Eye (tissue), 1 donor: ENCODE results near the gene CTIF.

Experiments
- DNase-seq: peaks from one replicate; pipeline ENCODE4 v3.0.0-alpha.2; 2015

CTIF gene

DNA sequence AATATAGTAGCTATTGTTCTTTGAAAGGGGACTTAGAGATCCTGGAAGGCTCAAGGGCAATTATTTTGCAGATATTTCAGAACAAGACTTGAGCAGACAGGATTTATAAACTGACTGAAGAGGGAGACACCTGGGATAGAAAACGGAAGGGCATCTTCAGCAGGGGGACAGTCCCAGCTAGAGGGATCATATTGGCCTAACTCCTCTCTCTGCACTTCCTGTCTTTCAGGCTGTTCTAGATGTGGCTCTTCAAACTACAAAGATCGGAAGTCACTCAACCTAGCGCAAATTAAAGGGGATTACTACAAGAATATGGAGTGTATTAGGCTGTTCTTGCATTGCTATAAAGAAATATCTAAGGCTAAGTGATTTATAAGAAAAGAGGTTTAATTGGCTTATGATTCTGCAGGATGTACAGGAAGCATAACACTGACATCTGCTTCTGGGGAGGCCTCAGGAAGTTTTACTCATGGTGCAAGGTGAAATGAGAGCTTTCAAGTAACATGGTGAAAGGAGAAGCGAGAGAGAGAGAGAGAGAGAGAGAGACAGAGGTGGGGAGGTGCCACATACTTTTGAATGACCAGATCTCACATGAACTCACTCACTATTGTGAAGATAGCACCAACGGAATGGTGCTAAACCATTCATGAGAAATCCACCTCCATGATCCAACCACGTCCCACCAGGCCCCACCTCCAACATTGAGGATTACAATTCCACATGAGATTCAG, 5.3 kb upstream of the CTIF start:
- no peak for DNase-seq

DNA sequence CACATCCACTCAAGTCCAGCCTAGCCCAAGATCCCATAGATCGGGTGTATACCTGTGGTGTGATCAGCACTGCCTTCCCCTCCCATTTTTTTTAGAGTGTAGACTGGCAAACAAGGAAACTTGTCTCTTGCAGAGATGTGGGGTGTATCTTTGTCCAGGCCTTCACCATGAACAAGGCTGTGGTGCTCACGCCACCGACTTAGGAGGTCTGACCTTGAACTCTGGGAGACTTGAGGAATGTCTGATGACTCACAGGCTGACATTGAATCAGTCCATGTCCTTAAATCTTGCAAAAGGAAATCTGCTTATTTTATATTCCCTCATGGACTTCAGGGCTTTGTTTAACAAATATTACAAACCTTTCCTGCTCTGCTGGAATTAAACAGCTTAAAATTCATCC, 4.5 kb upstream of the CTIF start:
- DNase-seq = no peak

DNA sequence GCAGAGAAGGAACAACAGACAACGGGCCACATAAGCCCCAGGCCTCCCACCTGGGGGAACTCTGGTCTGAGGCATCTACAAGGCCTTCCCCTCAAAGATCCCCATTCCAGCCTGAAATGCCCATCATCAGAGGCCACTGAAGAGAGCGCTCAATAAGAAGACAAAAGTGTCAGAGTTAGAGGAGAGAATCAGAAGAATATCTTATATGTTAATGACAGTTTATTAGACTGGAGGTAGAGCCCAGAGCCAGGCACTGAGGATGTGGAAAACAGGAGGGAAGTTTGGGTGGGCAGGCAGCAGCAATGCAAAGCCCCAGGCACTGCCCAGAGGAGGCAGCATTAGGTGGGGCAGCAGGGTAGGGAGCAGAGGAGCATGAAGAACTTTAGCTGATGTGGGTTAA, 2.9 kb upstream of the CTIF start:
- no peak for DNase-seq

DNA sequence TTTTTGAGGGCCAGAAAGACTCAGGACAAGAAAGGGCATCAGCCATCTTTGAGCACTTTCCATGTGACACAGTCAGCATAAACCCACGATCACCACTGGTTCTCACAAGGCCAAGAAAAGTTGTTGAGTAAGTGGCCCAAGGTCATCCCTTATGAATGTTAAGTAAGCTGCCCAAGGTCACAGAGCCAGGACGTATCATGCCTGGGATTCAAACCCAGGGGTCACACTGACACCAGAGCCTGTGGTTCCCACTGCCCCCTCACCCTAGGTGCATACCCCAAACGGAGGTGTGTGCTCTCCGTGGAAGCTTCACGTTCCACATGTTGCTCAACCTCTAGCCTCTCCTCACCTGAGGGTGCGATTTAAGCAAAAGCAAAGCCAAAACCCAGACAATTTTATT, 2.3 kb upstream of the CTIF start:
- no peak for DNase-seq

DNA sequence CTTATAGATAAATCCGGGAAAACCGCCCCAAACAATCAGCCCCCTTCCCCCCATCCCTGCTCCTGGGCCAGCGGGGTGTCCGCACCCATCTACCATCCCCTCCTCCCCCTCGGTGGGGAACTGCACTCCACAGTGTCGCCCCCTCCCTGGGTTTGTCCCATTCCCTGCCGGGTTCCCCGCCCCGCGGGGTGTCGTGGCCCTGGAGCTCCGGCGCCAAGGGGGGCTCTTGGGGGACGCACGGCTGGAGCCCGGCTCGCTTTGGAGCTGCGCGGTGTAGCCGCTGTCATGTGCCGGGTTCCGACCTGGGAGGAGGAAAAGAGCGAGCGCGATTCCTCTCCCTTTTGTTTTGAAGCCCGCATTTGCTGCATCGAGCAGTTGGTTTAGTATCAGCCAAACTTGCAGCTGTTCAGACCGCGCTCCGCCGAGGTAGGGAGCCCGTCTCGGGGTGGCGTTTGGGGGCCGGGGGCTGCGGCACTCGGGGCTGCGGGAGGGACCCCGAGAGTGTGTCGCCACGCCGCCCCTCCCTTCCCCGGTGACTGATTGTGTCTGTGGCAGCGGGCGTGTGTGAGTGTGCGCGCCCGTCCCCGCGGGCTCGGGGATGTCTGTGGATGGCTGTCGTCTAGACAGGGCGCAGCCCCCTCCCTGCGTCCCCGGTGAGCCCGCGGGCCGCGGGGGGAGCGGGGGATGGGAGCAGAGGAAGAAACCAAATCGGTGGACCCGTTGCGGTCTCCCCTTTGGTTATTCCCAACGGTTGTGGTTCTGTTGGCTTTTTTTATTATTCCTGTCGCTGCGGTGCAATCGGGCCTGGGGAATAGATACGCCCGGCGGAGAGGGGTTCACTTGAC, 797 bp downstream of the CTIF start:
- peak; percentile 88 for DNase-seq

DNA sequence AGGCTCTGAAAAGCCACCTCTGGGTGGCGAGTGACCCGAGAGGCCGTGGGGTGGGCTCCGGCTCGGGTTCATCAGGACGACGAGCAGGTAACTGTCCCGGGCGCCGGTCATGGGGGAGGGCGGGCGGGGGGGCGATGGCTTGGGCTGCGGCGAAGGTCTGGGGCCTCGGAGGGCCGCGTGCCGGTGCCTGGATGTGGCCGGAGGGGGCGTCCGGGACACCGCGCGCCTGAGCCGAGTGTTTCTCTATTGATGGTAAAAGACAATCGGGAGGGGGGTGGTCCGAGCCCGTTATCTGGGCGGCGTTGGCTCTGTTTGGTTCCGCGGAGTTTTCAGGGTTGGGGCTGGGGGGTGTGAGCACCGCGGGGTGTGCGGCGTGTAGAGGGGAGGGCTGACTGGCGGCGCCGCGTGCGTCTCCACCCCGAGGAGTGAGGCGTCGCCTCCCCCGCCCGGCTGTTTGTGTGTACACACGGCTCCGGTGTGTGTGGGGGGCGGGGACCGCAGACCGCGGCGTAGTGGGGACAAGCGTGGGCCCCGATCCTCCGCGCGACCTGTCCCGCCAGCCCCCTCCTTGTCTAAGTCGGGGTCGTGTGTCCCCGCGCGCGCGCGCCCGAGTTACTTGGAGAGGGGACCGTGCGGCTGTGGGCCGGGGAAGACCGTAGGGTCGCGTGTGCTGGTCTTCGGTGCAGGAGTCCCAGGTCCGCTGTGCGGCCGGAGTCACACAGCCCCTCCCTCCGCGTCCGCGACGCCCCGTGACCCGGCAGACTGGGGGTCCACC, 1.6 kb downstream of the CTIF start:
- DNase-seq = peak; percentile 84

DNA sequence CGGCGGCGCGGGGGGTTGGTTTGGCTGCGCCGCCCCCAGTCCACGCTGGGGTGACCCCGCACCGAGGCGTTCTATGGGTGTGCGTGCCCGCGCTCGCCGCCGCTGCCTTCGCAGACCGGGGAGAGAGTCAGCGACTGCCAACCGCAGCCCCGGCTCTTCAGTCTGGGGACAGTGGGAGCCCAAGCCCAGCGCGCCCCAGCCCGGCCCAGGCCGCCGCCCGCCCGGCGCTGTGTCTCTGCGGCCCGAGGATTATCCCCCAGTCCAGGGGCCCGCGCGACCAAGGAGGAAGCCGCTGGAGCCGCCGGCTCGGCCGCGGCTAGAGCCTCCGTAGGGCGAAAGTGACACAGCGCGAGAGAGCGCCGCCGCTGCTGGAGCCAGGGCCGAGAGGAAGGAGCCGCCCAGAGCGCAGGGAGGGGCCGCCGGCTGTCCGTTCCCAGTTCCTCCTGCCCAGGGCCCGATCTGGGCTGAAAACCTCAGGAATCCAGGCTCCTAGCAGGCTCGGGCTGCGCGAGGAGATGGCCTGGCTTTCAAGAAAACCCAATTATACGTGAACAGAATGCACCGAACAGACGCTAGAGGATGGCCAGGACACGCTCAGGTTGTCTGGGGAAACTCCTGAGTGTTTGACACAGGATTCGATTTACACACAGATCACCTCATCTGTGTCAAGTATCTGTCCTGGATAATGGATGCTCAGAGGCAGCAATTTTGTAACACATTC, 2.4 kb downstream of the CTIF start:
- DNase-seq = peak; percentile 88

DNA sequence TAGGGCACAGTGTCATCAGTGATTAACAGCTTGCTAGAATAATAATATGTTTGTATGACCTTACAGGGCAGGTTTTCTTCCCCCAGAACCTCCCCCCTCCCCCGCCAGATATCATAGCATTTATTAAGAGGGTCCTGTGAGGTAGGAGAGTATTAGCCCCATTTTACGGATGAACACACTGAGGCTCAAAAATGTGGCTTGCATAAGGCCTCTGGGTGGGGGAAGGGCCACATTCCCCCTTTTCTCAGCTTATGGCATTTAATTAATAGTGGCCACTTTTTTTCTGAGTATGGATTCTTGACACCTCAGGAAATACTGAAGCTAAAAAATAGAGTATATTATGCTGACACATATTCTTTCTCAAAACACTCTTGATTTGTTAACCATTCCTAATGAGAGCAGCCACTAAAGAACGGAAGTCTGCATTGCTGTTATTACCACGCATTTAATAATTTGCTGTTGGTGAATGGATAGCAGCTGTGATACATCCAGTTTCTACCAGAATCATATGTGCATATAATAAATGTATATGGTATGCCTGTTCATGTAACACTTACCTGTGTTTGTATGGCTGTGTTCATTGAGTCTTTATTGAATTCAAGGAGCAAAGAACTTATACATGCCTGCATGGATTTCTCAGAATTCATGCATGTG, 3.0 kb downstream of the CTIF start:
- DNase-seq = no peak

DNA sequence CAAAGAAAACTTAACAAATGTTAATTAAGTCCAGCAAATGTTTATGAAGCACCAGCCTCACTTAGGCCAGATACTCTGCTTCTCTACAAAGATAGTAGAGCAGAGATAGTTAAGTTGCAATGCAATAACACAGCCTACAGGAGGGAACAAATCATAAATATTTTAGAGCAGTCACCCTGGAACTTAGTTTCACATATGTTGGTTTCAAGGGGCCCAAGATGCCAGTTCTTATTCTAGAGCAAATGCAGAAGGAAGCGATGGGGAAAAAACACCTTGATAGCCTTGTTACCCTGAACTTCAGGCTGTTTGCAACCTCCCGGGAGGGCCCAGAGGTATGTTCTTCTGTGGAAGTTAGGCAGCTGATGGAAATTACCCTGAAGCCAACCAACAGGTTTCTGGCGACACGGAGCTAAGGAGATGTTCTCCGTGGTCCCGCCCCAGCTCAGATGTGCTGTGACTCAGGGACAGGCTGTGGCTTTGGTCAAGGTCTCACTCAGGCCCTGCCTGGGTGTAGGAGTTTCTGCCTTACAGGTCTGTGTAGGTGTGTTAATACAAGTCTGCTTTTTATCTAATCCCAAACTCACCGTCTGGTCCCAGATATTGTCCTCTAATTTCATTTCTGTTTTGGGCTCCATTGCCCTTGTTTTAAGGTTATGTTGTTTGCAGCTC, 3.8 kb downstream of the CTIF start:
- DNase-seq = no peak

DNA sequence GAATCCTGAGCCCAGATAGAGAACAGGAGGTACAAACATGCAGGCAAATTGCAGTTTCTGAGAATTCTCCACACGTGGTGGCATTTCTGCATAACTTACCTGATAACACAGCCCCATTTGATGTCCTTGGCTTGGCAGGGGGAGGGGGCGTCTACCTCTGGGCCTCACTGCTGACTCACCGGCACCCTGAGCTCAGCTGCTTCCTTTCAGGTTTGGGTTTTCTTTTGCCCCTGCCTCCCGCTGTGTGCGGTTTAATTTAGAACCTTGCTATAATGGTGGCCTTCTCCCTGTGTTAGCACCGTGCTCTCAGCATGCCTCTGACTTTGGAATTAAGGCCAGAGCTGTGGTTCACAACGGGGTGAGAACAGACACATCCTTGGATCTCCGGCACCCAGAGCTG, 4.4 kb downstream of the CTIF start:
- no peak for DNase-seq

DNA sequence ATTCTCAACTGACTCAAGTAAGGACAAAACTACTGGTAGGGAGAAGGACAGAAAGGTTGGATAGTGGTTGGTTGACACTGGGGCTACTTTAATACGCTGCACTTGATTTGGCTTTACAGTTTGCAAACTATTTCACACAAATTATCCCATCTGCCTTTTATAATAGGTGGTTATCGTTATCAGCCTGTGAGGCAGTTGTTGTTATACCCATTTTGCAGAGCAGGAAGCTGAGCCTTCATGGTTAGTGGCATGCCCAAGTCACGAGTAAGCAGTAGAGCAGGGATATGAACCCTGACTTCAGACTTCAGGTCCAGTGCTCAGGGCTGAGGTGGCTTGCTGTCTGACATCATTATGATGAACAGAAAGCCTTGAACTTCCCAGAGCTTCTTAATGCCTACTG, 5.3 kb downstream of the CTIF start:
- DNase-seq = no peak

DNA sequence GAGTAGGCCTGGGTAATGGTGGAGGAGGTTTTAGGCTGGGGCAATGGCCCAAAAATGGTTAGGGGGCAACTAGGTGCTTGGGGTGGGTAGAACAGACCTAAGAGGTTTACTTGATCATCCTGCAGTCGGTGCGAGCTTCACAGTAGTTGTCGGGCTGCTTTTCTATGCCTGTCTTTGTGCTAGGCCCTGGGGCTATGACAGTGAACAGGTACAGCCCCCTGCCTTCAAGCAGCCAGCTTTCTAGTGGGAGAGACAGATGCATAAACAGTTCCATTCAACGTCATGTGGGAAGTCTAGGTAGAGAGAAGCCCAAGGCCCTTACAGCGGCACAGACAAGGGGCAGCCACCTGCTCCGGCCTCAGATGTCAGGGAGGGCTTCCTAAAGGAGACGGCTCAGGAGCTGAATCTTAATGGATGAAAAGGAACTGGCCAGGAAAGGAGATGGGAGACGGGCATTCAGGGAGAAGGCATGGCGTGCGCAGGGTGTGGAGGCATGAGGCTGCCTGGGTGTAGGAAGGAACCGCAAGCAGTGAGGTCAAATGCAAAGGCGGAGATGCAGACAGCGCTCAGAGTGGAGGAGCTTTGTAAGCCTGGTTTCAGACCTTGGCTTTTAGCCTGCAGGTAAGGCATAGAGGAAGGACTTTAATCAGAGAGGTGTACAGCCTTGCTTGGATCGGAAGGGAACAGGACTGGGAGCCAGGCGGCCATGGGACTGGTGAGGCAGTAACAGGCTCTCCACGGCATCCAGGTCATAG, 6.0 kb downstream of the CTIF start:
- no peak for DNase-seq

DNA sequence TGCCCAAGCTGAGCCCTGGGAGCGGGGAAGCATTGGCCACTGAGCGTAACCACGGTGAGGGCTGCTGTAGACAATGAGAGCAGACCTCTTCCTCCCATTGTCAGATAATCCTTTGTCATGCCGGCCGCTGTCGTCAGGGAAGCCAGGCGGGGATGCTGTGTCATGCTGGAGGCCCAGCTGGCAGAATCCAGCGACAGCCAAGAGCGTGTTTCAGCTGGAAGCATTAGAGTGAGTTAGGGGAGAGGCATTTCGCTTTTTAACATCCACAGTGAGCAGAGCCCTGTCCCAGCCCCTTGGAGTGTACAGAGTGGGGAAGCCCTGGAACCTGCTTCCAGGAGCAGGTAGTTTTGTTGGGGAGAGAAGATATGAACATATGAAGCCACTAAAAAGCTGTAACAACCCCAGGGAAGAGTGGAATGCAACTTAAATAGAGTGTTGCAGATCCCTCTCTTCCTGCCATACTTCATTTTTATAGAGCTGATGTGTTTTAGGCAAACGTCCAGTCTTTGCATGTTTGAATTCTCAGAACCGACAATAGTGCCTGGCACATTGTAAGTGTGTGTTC, 7.0 kb downstream of the CTIF start:
- peak; percentile 95 for DNase-seq

DNA sequence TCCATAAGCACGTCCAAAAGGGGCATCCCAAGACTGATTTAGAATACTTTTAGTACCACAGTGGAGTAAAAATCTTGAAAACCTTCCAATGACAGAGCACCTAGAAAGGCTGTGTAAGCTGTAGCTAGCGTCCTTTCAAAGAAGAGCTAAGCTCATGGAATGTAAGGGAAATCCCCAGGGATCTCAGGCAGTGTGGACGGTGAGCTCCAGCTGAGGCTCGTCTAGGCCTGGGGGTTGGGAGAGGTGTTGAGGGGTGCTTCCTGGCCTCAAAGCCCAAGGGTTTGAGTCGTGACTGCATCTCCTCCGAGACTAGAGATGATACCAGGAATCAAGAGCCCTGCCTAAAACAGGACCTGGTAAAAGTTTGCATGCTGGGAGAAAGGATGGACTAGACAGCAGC, 7.6 kb downstream of the CTIF start:
- DNase-seq = no peak

DNA sequence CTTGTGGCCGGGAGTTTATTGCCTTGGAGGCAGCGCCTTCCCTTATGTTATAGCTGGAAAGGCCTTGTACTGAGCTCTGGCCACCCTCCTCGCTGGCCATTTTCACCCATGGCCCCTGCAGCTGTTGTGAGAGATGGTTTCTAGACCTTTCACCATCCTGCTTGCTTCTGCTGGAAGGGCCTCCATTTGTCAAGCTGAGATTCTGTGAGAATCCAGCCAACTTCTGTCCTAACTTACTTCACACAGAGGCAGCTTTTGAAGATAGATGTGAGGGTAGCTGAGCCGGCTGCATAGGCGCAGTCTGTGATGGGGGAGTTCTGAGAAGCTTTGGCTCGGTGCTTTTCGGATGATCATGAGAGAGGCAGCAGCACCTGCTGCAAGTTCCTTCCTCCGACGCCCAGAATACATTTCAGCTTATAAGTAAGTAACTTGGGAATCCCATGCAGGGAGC, 8.7 kb downstream of the CTIF start:
- DNase-seq = no peak

DNA sequence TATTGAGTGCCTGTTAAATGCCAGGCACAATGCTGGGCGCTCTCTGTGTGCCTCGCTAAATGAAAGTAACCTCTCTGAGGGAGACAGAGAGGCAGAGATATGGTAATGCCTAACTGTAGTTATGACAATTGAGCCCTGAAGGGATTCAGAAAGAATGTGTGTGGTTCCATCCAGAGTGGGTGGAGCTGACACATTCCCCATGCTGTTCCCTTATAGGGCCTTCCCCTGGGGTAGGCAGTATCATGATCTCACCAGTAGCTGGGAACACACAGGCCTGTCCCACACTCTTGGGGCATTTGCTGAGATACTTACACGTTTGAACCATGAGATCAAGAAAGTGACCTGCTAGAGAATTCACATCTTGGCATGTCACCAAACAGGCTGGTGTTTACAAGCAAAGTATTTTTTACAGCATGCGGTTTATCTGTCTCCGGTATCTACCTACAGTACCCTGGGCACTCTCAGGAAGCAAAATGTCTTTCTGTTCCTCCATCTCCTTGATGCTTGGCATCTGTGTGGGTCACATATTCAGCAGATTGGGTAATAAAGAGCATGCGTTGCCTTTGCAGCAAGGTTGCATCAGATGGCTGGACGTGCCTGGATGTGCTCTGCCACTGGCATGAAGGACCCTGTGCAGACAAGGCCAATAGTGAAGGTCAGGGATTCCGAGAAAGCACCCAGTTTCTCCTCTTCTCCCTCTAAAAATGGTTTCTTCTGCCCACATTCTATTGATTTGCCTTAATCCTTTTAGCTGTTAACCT, 9.4 kb downstream of the CTIF start:
- DNase-seq = peak; percentile 44

DNA sequence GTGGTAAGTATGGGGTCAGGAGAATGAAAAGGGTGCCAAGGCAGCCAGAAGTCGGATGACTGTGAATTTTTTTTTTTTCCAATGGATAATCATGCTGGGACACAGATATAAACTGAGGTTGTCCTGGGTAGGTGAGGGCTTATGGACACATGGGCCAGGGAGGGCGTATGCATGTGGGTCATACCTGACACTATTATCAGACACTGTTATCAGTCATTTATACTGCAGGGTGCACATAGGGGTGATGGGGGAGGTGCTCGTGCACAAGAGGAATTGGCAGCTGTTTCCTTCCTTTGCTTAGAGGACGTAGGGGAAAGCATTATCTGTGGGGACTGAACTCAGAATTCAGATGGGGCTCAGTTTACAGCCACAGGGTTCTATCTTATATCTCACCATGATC, 10.1 kb downstream of the CTIF start:
- no peak for DNase-seq

DNA sequence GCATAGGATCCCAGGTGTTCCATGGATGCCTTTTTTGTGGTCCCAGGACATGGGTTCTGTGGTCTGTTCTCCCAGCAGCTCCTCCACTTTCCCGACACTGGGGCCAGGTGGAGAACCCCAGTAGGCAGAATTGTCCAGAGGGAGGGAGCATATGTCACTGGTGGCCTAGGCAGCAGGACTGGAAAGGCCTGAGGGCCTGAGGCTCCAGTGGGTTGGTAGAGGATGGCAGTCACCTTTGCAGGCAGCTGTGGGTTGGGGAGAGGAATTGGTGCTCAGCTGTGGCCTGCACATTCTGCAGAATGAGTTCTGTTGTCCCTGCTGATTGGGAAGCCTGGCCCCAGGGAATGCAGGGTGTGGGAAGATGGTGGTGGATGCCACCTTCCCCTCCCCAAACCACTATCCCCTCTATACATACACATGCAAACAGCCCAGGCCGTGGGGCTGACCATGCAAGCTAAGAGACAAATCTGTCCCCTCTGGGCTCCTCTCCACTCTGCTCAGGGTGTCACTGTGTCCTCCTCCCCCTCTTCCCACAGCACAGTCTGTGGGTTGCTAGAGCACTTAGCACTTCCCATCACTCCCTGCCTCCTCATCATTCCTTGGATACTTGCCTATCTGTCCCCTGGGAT, 11.4 kb downstream of the CTIF start:
- no peak for DNase-seq

DNA sequence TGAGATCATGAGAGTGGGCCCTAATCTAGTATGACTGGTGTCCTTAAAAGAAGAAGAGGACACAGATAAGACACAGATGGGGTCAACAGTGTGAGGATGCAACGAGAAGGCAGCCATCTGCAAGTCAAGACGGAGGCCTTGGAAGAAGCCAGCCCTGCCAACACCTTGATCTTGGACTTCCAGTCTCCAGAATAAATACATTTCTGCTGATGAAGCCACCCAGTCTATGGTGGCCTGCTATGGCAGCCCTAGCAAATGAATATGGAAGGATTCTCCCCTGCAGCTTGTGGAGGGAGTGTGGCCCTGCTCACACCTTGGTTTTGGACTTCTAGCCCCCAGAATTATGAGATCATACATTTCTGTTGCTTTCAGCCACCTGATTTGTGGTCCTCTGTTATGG, 12.3 kb downstream of the CTIF start:
- DNase-seq = no peak
